Islet precursor cell (in vitro differentiated cells): ENCODE data around the gene VANGL1.

Experiments
- DNase-seq: peaks from one replicate; pipeline ENCODE4 v3.0.0-alpha.2; 2018

The VANGL1 gene

GRCh38 chr1:115669886-115670285 lies 28.1 kb downstream of the VANGL1 start:
- DNase-seq, result no peak

- no peak for DNase-seq
Observed at GRCh38 chr1:115670476-115671175, 28.9 kb downstream of the VANGL1 start.

- no peak for DNase-seq
Observed at GRCh38 chr1:115671176-115671934, 29.6 kb downstream of the VANGL1 start.

GRCh38 chr1:115672224-115673009 lies 30.6 kb downstream of the VANGL1 start:
- DNase-seq, result no peak

GRCh38 chr1:115676498-115677181 lies 34.9 kb downstream of the VANGL1 start:
- peak; percentile 65 for DNase-seq

- no peak for DNase-seq
Observed at GRCh38 chr1:115677182-115677555, 35.4 kb downstream of the VANGL1 start.

- DNase-seq, result no peak
Observed at GRCh38 chr1:115677565-115677964, 35.8 kb downstream of the VANGL1 start.

GRCh38 chr1:115678141-115678540 lies 36.4 kb downstream of the VANGL1 start:
- no peak for DNase-seq

GRCh38 chr1:115679141-115679611 lies 37.4 kb downstream of the VANGL1 start:
- peak; percentile 88 for DNase-seq

GRCh38 chr1:115680730-115681111 lies 39.0 kb downstream of the VANGL1 start:
- DNase-seq, result no peak

GRCh38 chr1:115682792-115683191 lies 41.0 kb downstream of the VANGL1 start:
- DNase-seq, result no peak

GRCh38 chr1:115685029-115685705 lies 43.4 kb downstream of the VANGL1 start:
- no peak for DNase-seq

GRCh38 chr1:115687744-115688143 lies 46.0 kb downstream of the VANGL1 start:
- no peak for DNase-seq

- no peak for DNase-seq
Observed at GRCh38 chr1:115690972-115691371, 49.2 kb downstream of the VANGL1 start.

- no peak for DNase-seq
Observed at GRCh38 chr1:115692224-115692623, 50.5 kb downstream of the VANGL1 start.

- DNase-seq, result no peak
Observed at GRCh38 chr1:115694805-115695204, 53.0 kb downstream of the VANGL1 start.

GRCh38 chr1:115697619-115698018 lies 55.8 kb downstream of the VANGL1 start:
- DNase-seq, result no peak

- no peak for DNase-seq
Observed at GRCh38 chr1:115701090-115701489, 59.3 kb downstream of the VANGL1 start.

- DNase-seq, result no peak
Observed at GRCh38 chr1:115702959-115703358, 61.2 kb downstream of the VANGL1 start.

- DNase-seq, result peak; percentile 76
Observed at GRCh38 chr1:115705085-115705951, 63.5 kb downstream of the VANGL1 start.

GRCh38 chr1:115705963-115706362 lies 64.2 kb downstream of the VANGL1 start:
- DNase-seq, result no peak
